ENCODE measurements around the gene RTP5.
"Not testable (repeated sequence)": the region's sequence is repeated elsewhere in the genome, so short reads cannot be mapped to it uniquely, and the experiment has no call there.

RTP5 gene

GRCh38 chr2:241866790-241867645 lies 2.5 kb upstream of the RTP5 start:
- DNase-seq (ENCODE audit: low read depth, low spot score), result no peak
- H3K4me3 ChIP-seq (ENCODE audit: low read length), result no peak overlapping the region

- peak overlapping the region; percentile 22 for H3K4me3 ChIP-seq (ENCODE audit: low read length)
- DNase-seq (ENCODE audit: low read depth, low spot score), result peak; percentile 88
These were observed 1.6 kb upstream of the RTP5 start for GRCh38 chr2:241867776-241868420.

- DNase-seq (ENCODE audit: low read depth, low spot score), result no peak
- peak overlapping the region; percentile 22; the same call in 1 of the 2 replicates for H3K4me3 ChIP-seq (ENCODE audit: low read length)
These were observed 858 bp upstream of the RTP5 start for GRCh38 chr2:241868661-241869081.

GRCh38 chr2:241870081-241870541 lies 582 bp downstream of the RTP5 start:
- DNase-seq (ENCODE audit: low read depth, low spot score), result no peak
- no peak overlapping the region for H3K4me3 ChIP-seq (ENCODE audit: low read length)

- DNase-seq (ENCODE audit: low read depth, low spot score), result peak; percentile 82
- no peak overlapping the region for H3K4me3 ChIP-seq (ENCODE audit: low read length)
These were observed 1.3 kb downstream of the RTP5 start for GRCh38 chr2:241870611-241871537.

GRCh38 chr2:241871538-241872312 lies 2.2 kb downstream of the RTP5 start:
- no peak overlapping the region for H3K4me3 ChIP-seq (ENCODE audit: low read length)
- DNase-seq (ENCODE audit: low read depth, low spot score), result no peak

GRCh38 chr2:241872313-241872642 lies 2.7 kb downstream of the RTP5 start:
- no peak for DNase-seq (ENCODE audit: low read depth, low spot score)
- no peak overlapping the region for H3K4me3 ChIP-seq (ENCODE audit: low read length)

GRCh38 chr2:241873081-241873802 lies 3.7 kb downstream of the RTP5 start:
- H3K4me3 ChIP-seq (ENCODE audit: low read length), result no peak overlapping the region
- DNase-seq (ENCODE audit: low read depth, low spot score), result no peak

GRCh38 chr2:241873803-241874110 lies 4.2 kb downstream of the RTP5 start:
- no peak for DNase-seq (ENCODE audit: low read depth, low spot score)
- no peak overlapping the region for H3K4me3 ChIP-seq (ENCODE audit: low read length)

GRCh38 chr2:241874277-241874925 lies 4.9 kb downstream of the RTP5 start:
- no peak overlapping the region for H3K4me3 ChIP-seq (ENCODE audit: low read length)
- no peak for DNase-seq (ENCODE audit: low read depth, low spot score)

- DNase-seq (ENCODE audit: low read depth, low spot score), result not testable (repeated sequence)
These were observed 6.4 kb downstream of the RTP5 start for GRCh38 chr2:241875754-241876527.

GRCh38 chr2:241876528-241877196 lies 7.1 kb downstream of the RTP5 start:
- no peak for DNase-seq (ENCODE audit: low read depth, low spot score)

More at GRCh38 chr2:241875754-241876527, 6.4 kb downstream of the RTP5 start:
- H3K4me3 ChIP-seq (ENCODE audit: low read length), result not testable (repeated sequence)

GRCh38 chr2:241877197-241877685 lies 7.7 kb downstream of the RTP5 start:
- H3K4me3 ChIP-seq (ENCODE audit: low read length), result no peak overlapping the region

More at GRCh38 chr2:241876528-241877196, 7.1 kb downstream of the RTP5 start:
- no peak overlapping the region for H3K4me3 ChIP-seq (ENCODE audit: low read length)

GRCh38 chr2:241877989-241878970 lies 8.8 kb downstream of the RTP5 start:
- DNase-seq (ENCODE audit: low read depth, low spot score), result peak; percentile 64

More at GRCh38 chr2:241877197-241877685, 7.7 kb downstream of the RTP5 start:
- DNase-seq (ENCODE audit: low read depth, low spot score), result no peak

GRCh38 chr2:241879326-241879725 lies 9.8 kb downstream of the RTP5 start:
- H3K4me3 ChIP-seq (ENCODE audit: low read length), result no peak overlapping the region
- no peak for DNase-seq (ENCODE audit: low read depth, low spot score)

More at GRCh38 chr2:241877989-241878970, 8.8 kb downstream of the RTP5 start:
- H3K4me3 ChIP-seq (ENCODE audit: low read length), result no peak overlapping the region

Measured in Jurkat, Clone E6-1 (cell line).